ENCODE results near the gene HSBP1L1.

GRCh38 chr18:79927607-79928562, 36.6 kb upstream of the HSBP1L1 start:
- TF ChIP-seq, protein P1, sequence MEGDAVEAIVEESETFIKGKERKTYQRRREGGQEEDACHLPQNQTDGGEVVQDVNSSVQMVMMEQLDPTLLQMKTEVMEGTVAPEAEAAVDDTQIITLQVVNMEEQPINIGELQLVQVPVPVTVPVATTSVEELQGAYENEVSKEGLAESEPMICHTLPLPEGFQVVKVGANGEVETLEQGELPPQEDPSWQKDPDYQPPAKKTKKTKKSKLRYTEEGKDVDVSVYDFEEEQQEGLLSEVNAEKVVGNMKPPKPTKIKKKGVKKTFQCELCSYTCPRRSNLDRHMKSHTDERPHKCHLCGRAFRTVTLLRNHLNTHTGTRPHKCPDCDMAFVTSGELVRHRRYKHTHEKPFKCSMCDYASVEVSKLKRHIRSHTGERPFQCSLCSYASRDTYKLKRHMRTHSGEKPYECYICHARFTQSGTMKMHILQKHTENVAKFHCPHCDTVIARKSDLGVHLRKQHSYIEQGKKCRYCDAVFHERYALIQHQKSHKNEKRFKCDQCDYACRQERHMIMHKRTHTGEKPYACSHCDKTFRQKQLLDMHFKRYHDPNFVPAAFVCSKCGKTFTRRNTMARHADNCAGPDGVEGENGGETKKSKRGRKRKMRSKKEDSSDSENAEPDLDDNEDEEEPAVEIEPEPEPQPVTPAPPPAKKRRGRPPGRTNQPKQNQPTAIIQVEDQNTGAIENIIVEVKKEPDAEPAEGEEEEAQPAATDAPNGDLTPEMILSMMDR (IDR thresholded peaks at IDR 0.05; ENCODE audit: extremely low read depth in 1 of 2, insufficient read depth in 1 of 2, low read depth in 1 of 2, low read length in 2 of 2): no peak
- TF ChIP-seq POLR2AphosphoS5 (IDR thresholded peaks at IDR 0.05; ENCODE audit: insufficient read depth, low read depth, low read length) (no peak), JUN (IDR thresholded peaks at IDR 0.05; ENCODE audit: borderline replicate concordance, insufficient read depth, insufficient read length, low read depth) (no peak), EZH2 (IDR thresholded peaks at IDR 0.05; ENCODE audit: borderline replicate concordance, low read depth, low read length, severe bottlenecking) (no peak), POLR2A (IDR thresholded peaks at IDR 0.05; ENCODE audit: low read depth, low read length) (no peak)
- TF ChIP-seq, protein P2, sequence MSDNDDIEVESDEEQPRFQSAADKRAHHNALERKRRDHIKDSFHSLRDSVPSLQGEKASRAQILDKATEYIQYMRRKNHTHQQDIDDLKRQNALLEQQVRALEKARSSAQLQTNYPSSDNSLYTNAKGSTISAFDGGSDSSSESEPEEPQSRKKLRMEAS (IDR thresholded peaks at IDR 0.05; ENCODE audit: insufficient read depth, insufficient read length): no peak
